HG02938 (cell line): ENCODE measurements around the gene HTR3C.
"Not testable (repeated sequence)": the region's sequence is repeated elsewhere in the genome, so short reads cannot be mapped to it uniquely, and the experiment has no call there.

Experiments used
- ATAC-seq: cut with Tn5 transposase; IDR thresholded peaks from one replicate; pipeline ENCODE4 v1.9.1; 2021; ENCODE audit warnings: mild to moderate bottlenecking, moderate library complexity; ENCODE audit not compliant: unreplicated experiment

HTR3C gene

DNA sequence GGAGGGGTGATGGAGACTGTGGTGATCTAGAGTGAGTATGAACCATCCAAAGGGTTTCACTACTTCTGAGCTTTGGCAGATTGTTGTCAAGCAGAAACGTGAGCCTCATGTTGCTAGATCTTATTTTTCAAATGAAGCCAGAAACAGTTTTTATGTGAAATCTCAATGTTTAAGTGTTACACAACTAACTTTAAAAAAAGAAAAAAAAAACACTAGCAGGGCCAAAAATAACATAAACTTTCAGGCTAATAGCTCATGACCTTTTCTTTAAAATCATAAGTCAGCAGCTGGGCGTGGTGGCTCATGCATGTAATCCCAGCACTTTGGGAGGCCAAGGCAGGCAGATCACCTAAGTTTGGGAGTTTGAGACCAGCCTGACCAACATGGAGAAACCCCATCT lies 23.4 kb upstream of the HTR3C start:
- ATAC-seq, result no peak

DNA sequence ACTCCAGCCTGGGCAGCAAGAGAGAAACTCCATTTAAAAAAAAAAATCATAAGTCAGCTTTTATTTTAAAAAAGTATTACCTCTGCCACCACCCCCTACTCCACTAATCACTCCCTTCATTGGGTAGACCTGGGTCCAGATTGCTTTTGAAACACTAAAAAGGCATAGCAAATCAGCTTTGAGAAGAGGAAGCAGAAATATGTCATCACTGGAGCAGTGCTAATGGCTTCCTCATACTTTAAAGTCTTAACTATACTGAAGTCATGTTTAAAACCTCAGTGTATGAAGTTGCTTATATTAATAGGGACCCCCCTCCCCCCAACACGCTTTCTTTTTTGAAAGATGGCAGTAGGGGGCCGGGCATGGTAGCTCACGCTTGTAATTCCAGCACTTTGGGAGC lies 22.3 kb upstream of the HTR3C start:
- no peak for ATAC-seq

DNA sequence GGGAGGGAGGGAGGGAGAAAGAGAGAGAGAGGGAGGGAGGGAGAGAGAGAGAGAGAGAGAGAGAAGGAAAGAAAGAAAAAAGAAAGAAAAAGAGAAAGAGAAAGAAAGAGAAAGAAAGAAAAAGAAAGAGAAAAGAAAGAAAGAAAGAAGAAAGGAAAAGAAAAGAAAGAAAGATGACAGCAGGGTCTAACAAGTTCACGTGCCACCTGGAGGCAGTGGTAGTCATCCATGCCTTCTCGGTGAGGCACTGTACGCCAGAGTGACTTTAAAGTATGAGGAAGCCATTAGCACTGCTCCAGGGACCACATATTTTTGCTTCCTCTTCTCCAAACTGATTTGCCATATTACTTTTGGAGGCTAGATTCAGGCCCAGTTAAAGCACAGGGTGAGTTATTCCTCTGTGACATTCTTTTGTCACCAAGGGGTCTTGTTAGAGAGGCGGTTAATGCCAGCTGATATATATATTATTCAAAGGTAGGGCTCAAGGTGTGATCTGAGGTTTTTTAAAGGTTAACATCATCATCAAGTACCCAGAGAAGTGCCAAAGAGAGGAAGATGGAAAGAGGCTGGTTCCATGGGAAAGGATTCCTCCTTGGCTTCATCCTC lies 21.6 kb upstream of the HTR3C start, which contains the start of gene HTR3D:
Gene HTR3D (plus strand): TSS at position 556 of the 606 bp plus-strand sequence. CDS start 0 bp downstream, at position 556.
- ATAC-seq, result no peak

DNA sequence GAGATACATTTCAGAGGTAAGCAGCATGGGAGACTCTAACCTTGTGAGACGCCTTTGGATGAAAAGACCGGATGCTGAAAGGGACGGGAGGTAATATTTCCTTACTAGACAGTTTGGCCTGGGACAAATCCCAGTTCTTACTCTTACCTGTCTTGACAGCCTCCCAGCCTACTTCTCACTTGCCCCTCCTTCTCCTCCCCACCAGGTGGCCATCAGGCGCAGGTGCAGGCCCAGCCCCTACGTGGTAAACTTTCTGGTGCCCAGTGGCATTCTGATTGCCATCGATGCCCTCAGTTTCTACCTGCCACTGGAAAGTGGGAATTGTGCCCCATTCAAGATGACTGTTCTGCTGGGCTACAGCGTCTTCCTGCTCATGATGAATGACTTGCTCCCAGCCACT lies 15.0 kb upstream of the HTR3C start:
- ATAC-seq, result no peak

DNA sequence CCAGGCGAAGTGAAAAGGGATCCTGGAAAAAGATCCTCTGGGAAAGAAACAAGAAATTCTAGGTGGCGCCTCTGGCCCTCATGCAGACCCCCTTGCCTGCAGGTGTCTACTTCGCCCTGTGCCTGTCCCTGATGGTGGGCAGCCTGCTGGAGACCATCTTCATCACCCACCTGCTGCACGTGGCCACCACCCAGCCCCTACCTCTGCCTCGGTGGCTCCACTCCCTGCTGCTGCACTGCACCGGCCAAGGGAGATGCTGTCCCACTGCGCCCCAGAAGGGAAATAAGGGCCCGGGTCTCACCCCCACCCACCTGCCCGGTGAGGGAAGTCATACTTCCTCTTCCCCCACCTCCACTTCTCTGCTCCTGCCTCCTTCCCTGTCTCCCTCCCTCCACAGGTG lies 14.5 kb upstream of the HTR3C start:
- ATAC-seq, result not testable (repeated sequence)

DNA sequence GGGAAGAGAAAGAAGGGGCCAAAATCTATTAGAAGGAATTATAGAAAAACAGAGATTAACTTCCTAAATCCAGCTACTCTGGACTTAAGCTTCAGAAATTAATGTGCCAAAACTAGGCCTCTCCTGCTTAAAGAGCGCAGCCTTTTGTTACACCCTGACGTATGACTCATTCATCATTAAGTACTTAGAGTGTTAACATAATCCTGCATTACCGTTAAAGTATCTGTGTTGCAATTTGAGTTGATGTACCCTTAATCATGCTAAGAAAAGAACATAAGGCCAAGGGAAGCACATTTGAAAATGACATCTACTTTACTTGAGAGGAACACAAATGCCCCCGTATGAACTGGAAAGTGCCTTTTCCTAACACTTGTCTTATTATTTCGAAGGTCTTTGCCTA lies 13.4 kb upstream of the HTR3C start:
- ATAC-seq, result no peak

DNA sequence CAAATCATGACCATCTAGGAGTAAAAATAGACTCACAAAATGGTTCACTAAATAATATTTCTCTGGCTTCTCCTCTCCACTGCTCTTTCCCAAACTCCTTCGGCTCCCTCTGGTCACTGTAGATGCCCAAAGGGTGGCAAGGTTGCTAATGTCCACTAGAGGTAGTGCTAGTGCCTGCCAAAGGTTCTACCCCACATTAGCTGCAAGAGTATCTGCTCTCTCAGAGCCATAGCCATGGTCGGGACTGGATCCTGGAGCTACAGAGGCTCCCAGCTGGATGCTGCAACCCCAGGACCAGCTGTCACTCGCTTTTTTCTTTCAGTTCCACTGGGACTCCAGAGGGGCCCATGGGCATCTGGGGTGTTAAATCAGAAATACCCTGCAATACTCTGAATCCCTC lies 12.8 kb upstream of the HTR3C start:
- ATAC-seq, result no peak

DNA sequence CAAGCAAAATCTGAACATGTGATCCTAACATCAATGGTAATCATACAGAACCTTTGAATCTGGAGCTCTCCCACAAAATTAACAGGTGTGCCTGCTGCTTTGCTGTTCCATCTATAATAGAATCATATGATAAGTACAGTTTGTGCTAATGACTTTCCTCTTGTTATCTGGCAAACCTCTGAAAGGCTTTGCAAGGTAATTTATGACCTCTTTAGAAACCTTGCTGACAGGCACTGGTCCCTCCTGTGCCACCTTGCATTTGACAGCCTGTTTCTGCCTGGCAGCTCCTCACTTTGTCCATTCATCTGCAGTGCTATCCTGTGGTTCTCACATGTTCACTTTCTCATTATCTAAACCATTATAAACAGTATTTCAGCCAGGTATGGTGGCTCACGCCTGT lies 10.2 kb upstream of the HTR3C start:
- no peak for ATAC-seq

DNA sequence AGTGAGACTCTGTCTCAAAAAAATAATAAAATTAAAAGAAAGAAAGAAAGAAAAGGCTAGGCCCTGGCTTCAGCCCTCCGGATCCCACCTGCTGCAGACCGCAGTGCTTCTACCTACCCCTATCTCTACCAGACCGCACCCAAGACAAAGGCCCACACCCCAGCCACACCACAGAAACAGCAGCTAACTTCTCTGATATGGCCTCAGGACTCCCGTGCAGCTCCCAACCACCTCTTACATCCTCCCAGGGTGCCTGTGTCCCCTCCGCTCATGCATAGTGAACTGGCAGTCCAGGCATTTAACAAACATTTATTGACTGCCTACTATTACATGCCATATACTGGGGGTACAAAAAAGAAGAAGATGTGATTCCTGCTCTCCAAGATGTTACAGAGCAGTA lies 6.9 kb upstream of the HTR3C start:
- ATAC-seq, result no peak

DNA sequence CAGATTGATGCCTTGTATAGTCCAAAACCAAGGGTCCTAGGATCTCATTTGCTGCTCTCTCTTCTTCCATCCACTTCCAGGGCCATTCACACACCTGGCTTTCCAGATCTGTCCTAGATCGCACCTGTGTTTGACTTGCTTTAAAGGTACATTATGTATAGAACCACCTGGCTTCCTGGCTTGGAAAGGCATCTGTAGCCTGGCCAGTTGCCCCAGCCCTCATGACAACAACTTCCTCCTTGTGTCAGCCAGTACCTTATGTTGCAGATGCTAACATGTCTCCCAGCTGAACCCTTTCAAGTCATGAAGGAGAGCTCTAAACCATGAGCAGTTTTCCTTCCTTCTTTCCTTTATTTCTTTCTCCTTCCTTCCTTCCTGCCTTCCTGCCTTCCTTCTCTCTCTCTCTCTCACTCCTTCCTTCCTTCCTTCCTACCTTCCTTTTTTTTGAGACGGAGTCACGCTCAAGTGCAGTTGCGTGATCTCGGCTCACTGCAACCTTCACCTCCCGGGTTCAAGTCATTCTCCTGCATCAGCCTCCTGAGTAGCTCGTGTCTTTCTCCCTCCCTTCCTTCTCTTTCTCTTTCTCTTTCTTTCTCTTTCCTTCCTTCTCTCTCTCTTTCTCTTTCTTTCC lies 2.5 kb upstream of the HTR3C start:
- no peak for ATAC-seq

DNA sequence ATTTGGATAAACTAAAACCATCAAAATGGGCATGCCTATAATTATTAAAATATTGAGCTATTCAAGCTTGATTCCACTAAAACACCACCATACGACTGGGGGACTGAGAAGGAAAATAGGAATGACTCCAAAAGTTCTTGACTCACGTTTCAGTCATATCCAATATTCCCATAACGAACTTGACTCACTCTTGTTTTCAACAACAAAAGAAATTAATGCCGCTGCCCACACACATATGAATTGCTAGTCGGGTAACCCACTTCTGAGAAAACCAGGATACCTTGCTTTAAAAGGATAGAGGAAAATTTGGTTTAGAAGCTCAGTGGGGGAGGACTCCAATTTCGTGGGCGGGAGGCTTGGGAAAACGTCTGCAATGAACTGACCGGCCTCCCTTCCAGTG lies 5.2 kb downstream of the HTR3C start:
- no peak for ATAC-seq

DNA sequence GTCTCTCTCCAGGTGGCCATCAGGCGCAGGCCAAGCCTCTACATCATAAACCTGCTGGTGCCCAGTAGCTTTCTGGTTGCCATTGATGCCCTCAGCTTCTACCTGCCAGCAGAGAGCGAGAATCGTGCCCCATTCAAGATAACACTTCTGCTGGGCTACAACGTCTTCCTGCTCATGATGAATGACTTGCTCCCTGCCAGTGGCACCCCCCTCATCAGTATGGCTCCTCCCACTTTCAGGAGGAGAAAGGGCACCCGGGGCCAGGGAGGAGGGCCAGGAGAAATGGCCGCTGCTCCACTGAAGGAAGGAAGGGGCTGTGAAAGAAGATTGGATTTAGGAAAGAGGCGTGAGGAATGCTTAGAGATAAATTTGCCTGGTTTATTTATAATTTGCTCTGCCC lies 6.6 kb downstream of the HTR3C start:
- ATAC-seq, result no peak

DNA sequence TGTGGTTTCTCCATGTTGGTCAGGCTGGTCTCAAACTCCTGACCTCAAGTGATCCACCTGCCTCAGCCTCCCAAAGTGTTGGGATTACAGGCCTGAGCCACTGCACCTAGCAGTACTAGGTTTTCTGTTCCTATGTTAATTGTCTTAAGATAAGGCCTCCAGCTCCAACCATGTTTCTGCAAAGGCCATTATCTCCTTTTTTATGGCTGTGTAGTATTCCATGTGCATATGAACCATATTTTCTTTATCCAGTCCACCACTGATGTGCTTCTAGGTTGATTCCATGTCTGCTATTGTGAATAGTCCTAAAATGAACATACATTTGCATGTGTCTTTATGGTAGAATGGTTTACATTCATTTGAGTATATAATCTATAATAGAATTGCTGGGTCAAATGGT lies 9.8 kb downstream of the HTR3C start:
- ATAC-seq, result no peak

DNA sequence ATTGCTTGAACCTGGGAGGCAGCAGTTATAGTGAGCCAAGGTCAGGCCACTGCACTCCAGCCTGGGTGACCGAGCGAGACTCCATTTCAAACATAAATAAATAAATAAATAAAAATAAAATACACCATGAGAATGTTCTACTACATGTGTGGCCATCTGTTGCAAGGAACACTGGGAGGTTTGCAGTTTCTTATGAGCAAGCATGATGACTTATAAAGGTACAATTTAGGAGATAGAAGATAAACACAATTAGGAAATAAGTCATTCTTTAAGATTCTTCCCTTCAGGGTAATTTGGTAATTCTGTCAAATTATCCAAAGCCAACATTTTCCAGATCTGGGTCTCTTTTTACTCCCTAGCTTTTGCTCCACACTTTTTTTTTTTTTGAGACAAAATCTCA lies 13.4 kb downstream of the HTR3C start:
- no peak for ATAC-seq

DNA sequence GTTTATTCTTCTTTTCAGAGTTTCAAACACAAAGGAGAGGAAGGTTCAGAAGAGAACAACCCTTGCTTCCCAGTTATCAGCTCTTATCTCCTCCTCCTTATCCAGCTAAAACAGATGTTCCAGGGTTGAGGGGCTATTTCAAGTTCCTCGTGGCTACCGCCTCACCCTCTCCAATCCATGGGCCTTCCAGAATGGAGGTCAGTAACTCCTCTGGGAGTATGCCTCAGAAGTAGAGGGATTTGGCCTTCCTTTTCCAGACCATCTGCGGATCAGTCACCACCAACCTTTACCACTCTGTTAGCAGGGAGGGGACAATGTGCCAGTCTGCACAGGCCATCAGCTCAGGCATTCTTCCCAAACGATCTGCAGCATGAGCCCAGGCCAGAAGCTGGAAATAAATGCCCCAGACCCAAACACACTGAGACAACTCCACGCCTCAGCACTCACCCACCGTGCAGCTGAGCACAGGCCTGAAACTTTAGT lies 14.8 kb downstream of the HTR3C start:
- no peak for ATAC-seq

DNA sequence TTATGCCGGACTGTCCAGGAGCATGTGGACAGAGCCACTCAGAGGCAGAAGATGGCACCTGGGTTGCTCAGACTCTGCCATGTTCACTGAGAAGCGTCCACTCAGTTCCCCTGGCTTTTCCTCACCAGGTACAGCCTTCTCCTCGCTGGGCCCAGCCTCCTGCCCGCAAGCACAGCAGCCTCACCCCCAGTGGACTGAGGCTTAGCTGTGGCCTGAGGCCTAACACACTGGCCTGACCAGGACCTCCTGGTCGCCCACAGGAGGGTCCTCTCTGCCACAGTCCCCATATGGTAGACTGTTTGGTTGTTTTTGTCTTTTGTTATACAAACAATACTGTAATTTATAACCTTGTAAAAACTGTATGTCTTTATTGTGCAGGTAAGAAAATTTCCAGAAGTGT lies 15.5 kb downstream of the HTR3C start:
- no peak for ATAC-seq

DNA sequence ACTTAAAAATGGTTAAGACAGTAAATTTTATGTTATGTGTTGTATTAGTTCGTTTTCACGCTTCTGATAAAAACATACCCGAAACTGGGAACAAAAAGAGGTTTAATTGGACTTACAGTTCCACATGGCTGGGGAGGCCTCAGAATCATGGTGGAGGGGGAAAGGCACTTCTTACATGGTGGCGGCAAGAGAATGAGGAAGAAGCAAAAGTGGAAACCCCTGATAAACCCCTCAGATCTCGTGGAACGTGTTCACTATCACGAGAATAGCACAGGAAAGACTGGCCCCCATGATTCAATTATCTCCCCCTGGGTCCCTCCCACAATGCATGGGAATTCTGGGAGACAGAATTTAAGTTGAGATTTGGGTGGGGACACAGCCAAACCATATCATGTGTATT lies 18.3 kb downstream of the HTR3C start:
- ATAC-seq, result not testable (repeated sequence)

DNA sequence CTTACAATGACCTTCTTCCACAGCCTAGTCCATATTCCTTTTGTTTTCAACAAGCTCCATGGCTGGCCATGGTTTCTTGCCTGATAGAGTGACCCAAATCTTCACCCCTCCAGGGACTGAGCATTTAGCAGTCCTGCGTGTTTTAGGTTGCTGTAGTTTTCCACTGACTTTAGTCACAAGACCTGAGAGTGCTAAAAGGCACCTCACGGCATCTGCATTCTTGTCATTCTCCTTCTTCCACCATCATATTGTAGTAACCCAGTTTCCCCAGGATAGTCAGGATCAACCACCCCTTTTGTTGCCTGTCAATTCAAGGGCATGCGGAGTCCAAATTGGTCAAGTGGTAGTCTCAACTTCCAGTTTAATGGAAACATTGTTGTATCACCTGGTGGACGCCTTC lies 20.8 kb downstream of the HTR3C start:
- ATAC-seq, result no peak

DNA sequence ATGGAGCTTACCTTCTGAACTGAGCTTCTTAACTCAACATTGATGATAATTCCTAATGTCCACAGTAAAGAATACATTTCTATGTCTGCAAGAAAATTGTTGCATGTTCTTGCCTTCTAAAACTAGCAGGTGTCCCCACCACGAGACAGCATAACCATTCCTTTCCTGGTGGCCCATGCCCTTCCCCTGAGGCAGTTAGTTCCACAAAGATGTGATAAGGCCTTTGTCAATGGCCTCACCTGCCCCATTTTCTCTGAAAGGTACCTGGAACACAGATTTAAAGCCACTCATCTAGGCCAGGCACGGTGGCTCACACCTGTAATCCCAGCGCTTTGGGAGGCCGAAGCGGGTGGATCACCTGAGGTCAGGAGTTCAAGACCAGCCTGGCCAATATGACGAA lies 23.1 kb downstream of the HTR3C start:
- ATAC-seq, result no peak

DNA sequence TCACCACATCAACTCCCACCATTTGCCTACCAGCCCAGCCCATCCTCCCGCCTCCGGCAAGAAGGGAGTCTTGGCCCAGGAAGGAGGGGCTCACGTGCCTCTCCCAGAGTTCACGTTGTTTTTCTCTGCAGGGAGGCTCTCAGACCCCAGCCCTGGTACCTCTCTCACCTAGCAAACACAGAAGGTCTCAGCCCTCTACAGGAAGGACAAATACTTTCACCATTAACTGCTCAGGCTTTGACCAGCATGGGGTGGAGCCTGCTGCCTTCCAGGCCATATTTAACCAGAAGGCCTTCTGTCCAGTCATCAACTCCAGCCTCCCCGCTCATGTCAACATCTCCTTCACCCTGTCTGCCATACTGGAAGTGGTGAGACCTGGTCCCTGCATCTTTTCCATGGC lies 25.0 kb downstream of the HTR3C start:
- no peak for ATAC-seq

DNA sequence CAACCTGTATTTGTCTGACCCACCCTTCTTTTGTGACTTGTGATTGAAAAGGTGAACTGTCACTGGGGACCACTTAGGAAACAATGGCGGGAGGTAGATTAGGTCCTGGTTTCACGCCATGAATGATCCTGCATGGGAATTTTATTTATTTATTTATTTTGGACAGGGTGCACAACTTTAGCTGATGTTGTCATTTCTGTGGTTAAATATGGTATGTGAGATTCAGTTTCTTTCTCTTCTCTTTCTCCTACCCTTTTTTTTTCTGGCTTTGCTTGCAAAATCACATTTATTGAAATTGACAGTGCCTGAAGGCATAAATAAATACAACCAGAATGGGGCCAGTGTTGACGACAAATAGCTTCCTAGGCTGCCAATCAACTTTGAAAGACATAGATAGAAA lies 26.0 kb downstream of the HTR3C start:
- ATAC-seq, result no peak

DNA sequence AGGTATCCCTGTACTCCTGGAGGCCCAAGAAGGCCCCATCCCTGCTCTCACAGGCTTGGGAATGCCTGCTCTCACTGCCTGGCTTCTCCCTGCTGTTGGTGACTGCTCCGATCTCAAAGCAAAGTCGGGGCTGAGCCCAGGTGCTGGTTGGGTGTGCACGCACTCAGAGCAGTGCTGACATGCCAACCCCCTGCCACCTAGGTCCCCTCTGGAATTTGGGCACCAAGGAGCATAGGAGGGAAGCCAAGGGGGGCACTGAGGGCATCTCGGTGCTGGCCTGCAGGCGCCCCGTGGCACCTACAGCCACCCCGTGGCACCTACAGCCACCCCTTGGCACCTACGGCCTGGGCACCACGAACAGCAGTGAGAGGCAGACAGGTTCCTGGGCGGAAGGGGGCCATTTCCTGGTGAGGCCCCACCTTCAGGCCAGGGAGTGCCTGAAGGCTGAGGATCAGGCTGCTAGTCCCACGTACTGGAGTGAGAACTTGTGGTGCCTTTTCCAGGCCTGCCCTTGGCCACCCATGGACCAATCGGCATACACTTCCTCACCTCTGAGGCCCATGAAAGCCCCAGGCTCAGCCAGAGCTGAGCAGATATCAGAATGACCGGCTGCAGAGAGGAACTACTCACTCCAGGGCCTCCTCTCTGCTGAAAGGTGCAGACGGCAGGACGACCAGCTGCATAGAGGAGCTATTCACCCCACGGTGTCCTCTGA lies 28.4 kb downstream of the HTR3C start:
- no peak for ATAC-seq
